H1 (cell line): ENCODE results near the gene ACTC1. TPM values are rescaled to one million over a fixed set of nuclear protein-coding genes. Genes with fewer than 3 reads are reported as not detected.

Source experiments
- BACH1 ChIP-seq: IDR thresholded peaks from 2 replicates; pipeline ENCODE4 v1.6.1; 2012; ENCODE audit warnings: low read length, improper control_type of control experiment
- CBX5 ChIP-seq: fragments of 300-800, 300-1000 bp; sonication (generic); IDR thresholded peaks from 2 replicates; pipeline ENCODE4 v1.7.1; 2016; ENCODE audit warnings: antibody characterized with exemption, low read length, low read depth
- CEBPB ChIP-seq: IDR thresholded peaks from 2 replicates; pipeline ENCODE4 v1.6.1; 2012; ENCODE audit warnings: low read depth, low read length
- JUND ChIP-seq: IDR thresholded peaks from 2 replicates; pipeline ENCODE4 v1.6.1; 2011; ENCODE audit warnings: mild to moderate bottlenecking, improper control_type of control experiment, low read length
- KDM5A ChIP-seq: fragments of 200-600 bp; IDR thresholded peaks from 2 replicates; pipeline ENCODE4 v1.7.1; 2012; ENCODE audit warnings: mild to moderate bottlenecking, low read length, inconsistent platforms, mixed read lengths
- RBBP5 ChIP-seq: IDR thresholded peaks from 2 replicates; pipeline ENCODE4 v1.7.1; 2012; ENCODE audit warnings: low read depth, mild to moderate bottlenecking, inconsistent platforms, low read length, moderate library complexity, borderline replicate concordance
- RNF2 ChIP-seq: fragments of 200-900, 300-1000 bp; sonication (generic); IDR thresholded peaks from 2 replicates; pipeline ENCODE4 v1.7.1; 2016; ENCODE audit warnings: borderline replicate concordance, low read depth, mild to moderate bottlenecking, antibody characterized with exemption, low read length; ENCODE audit not compliant: poor library complexity, severe bottlenecking; ENCODE audit errors: missing control alignments
- SIN3A ChIP-seq, 2 experiments: IDR thresholded peaks in 1 of 2; conservative IDR thresholded peaks in 1 of 2; 2 replicates each; pipeline ENCODE4 v1.6.1; 2011 to 2012; ENCODE audit warnings: low read length in 2 of 2, improper control_type of control experiment in 1 of 2, low read depth in 1 of 2, mild to moderate bottlenecking in 1 of 2
- SP1 ChIP-seq: IDR thresholded peaks from 2 replicates; pipeline ENCODE4 v1.6.1; 2011; ENCODE audit warnings: low read depth, low read length
- TAF7 ChIP-seq: optimal IDR thresholded peaks from 2 replicates; pipeline ENCODE3; 2011; ENCODE audit warnings: low read depth, mild to moderate bottlenecking, inconsistent platforms, low read length, moderate library complexity, borderline replicate concordance
- YY1 ChIP-seq: IDR thresholded peaks from 2 replicates; pipeline ENCODE4 v1.6.1; 2011; ENCODE audit warnings: low read depth, mild to moderate bottlenecking, low read length
- polyA plus RNA-seq, 7 experiments: library from polyadenylated mRNA; depleted of rRNA in 3 of 7; stranded (reverse) in 5 of 7; unstranded in 2 of 7; fragments of >200 nt in 5 of 7; fragments of 200-250 nt in 2 of 7; gene quantifications; 1 replicate in 5 of 7; 2 replicates in 1 of 7; 4 replicates in 1 of 7; pipeline versions ENCODE4 v1.2.1 to v1.2.3, GENCODE V29; 2011 to 2013; ENCODE audit warnings: missing spikeins in 2 of 7, mixed read lengths in 2 of 7
- total RNA-seq: library from RNA; stranded (reverse); fragmentation: NEBNext Ultra II Directional; extraction: Animal tissue kit (Norgen Biotek cat#: 25700); gene quantifications from 2 replicates; pipeline ENCODE4 v1.2.1, GENCODE V29; 2021
- TF ChIP-seq, protein P1 (sequence below): fragments of 300-600 bp; sonication (generic); IDR thresholded peaks from 2 replicates; pipeline ENCODE4 v1.7.1; 2012; ENCODE audit warnings: low read length, moderate library complexity, mild to moderate bottlenecking, inconsistent platforms; ENCODE audit not compliant: insufficient replicate concordance

The ACTC1 gene
- total and polyA plus RNA-seq, 2 of the 8 experiments (the other 6 are each of a cell fraction or from before 2014, with no cell fraction given) = 37.6 to 90.0 TPM

GRCh38 chr15:34768530-34768929, 26.8 kb downstream of the ACTC1 start (continued):
- TF ChIP-seq, protein P1, sequence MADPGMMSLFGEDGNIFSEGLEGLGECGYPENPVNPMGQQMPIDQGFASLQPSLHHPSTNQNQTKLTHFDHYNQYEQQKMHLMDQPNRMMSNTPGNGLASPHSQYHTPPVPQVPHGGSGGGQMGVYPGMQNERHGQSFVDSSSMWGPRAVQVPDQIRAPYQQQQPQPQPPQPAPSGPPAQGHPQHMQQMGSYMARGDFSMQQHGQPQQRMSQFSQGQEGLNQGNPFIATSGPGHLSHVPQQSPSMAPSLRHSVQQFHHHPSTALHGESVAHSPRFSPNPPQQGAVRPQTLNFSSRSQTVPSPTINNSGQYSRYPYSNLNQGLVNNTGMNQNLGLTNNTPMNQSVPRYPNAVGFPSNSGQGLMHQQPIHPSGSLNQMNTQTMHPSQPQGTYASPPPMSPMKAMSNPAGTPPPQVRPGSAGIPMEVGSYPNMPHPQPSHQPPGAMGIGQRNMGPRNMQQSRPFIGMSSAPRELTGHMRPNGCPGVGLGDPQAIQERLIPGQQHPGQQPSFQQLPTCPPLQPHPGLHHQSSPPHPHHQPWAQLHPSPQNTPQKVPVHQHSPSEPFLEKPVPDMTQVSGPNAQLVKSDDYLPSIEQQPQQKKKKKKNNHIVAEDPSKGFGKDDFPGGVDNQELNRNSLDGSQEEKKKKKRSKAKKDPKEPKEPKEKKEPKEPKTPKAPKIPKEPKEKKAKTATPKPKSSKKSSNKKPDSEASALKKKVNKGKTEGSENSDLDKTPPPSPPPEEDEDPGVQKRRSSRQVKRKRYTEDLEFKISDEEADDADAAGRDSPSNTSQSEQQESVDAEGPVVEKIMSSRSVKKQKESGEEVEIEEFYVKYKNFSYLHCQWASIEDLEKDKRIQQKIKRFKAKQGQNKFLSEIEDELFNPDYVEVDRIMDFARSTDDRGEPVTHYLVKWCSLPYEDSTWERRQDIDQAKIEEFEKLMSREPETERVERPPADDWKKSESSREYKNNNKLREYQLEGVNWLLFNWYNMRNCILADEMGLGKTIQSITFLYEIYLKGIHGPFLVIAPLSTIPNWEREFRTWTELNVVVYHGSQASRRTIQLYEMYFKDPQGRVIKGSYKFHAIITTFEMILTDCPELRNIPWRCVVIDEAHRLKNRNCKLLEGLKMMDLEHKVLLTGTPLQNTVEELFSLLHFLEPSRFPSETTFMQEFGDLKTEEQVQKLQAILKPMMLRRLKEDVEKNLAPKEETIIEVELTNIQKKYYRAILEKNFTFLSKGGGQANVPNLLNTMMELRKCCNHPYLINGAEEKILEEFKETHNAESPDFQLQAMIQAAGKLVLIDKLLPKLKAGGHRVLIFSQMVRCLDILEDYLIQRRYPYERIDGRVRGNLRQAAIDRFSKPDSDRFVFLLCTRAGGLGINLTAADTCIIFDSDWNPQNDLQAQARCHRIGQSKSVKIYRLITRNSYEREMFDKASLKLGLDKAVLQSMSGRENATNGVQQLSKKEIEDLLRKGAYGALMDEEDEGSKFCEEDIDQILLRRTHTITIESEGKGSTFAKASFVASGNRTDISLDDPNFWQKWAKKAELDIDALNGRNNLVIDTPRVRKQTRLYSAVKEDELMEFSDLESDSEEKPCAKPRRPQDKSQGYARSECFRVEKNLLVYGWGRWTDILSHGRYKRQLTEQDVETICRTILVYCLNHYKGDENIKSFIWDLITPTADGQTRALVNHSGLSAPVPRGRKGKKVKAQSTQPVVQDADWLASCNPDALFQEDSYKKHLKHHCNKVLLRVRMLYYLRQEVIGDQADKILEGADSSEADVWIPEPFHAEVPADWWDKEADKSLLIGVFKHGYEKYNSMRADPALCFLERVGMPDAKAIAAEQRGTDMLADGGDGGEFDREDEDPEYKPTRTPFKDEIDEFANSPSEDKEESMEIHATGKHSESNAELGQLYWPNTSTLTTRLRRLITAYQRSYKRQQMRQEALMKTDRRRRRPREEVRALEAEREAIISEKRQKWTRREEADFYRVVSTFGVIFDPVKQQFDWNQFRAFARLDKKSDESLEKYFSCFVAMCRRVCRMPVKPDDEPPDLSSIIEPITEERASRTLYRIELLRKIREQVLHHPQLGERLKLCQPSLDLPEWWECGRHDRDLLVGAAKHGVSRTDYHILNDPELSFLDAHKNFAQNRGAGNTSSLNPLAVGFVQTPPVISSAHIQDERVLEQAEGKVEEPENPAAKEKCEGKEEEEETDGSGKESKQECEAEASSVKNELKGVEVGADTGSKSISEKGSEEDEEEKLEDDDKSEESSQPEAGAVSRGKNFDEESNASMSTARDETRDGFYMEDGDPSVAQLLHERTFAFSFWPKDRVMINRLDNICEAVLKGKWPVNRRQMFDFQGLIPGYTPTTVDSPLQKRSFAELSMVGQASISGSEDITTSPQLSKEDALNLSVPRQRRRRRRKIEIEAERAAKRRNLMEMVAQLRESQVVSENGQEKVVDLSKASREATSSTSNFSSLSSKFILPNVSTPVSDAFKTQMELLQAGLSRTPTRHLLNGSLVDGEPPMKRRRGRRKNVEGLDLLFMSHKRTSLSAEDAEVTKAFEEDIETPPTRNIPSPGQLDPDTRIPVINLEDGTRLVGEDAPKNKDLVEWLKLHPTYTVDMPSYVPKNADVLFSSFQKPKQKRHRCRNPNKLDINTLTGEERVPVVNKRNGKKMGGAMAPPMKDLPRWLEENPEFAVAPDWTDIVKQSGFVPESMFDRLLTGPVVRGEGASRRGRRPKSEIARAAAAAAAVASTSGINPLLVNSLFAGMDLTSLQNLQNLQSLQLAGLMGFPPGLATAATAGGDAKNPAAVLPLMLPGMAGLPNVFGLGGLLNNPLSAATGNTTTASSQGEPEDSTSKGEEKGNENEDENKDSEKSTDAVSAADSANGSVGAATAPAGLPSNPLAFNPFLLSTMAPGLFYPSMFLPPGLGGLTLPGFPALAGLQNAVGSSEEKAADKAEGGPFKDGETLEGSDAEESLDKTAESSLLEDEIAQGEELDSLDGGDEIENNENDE = no peak
- no peak for TF ChIP-seq SIN3A (conservative IDR thresholded peaks at IDR 0.05 in 1 of 2, IDR thresholded peaks at IDR 0.05 in 1 of 2; ENCODE audit: low read depth in 1 of 2, low read length in 2 of 2)
- TF ChIP-seq CEBPB = no peak
- no peak for TF ChIP-seq RBBP5
- TF ChIP-seq CBX5 = no peak
- TF ChIP-seq KDM5A = no peak
- TF ChIP-seq RNF2 = no peak
- TF ChIP-seq BACH1 = no peak
- TF ChIP-seq YY1 = no peak
- TF ChIP-seq SP1 = no peak
- TF ChIP-seq TAF7 = no peak
- TF ChIP-seq JUND = no peak
- TF ChIP-seq, all 59 proteins: peak for 0
